Mesenchymal stem cell (in vitro differentiated cells and primary cell): ENCODE measurements around the gene DDX31. TPM values are rescaled to one million over a fixed set of nuclear protein-coding genes. Genes with fewer than 3 reads are reported as not detected.
"Not testable (repeated sequence)": the region's sequence is repeated elsewhere in the genome, so short reads cannot be mapped to it uniquely, and the experiment has no call there.

Experiments
- DNase-seq: peaks from one replicate; pipeline ENCODE4 v3.0.0-alpha.2; 2013
- H2AFZ ChIP-seq: one replicate; pipeline ENCODE4 v1.6.1; 2013; ENCODE audit warnings: low read depth, mild to moderate bottlenecking, control low read depth, inconsistent platforms, low read length, moderate library complexity
- H2AK5ac ChIP-seq: 2 replicates; pipeline ENCODE4 v1.6.1; 2013; ENCODE audit warnings: low read length, moderate library complexity, mild to moderate bottlenecking, inconsistent platforms; ENCODE audit not compliant: severe bottlenecking
- H2BK120ac ChIP-seq: one replicate; pipeline ENCODE4 v1.6.1; 2013; ENCODE audit warnings: low read depth, mild to moderate bottlenecking, inconsistent platforms, low read length, moderate library complexity
- H2BK12ac ChIP-seq, 2 experiments: one replicate each; pipeline ENCODE4 v1.6.1; 2013; ENCODE audit warnings: inconsistent platforms in 2 of 2, low read length in 2 of 2, mild to moderate bottlenecking in 2 of 2, moderate library complexity in 2 of 2, control low read depth in 1 of 2
- H2BK15ac ChIP-seq: one replicate; pipeline ENCODE4 v1.6.1; 2013; ENCODE audit warnings: mild to moderate bottlenecking, low read depth, inconsistent platforms; ENCODE audit not compliant: poor library complexity, severe bottlenecking
- H2BK5ac ChIP-seq: 2 replicates; pipeline ENCODE4 v1.6.1; 2013; ENCODE audit warnings: low read depth, mild to moderate bottlenecking, low read length, control low read depth, inconsistent platforms; ENCODE audit not compliant: poor library complexity, severe bottlenecking
- H3K14ac ChIP-seq, 2 experiments: one replicate each; pipeline ENCODE4 v1.6.1; 2013; ENCODE audit warnings: inconsistent platforms in 2 of 2, low read length in 2 of 2, control low read depth in 1 of 2, mild to moderate bottlenecking in 1 of 2, moderate library complexity in 1 of 2
- H3K18ac ChIP-seq, 2 experiments: one replicate each; pipeline ENCODE4 v1.6.1; 2013; ENCODE audit warnings: inconsistent platforms in 2 of 2, low read length in 2 of 2, control low read depth in 1 of 2, low read depth in 1 of 2, mild to moderate bottlenecking in 1 of 2
- H3K23ac ChIP-seq, 2 experiments: one replicate each; pipeline ENCODE4 v1.6.1; 2013; ENCODE audit warnings: inconsistent platforms in 2 of 2, low read length in 2 of 2, mild to moderate bottlenecking in 2 of 2, moderate library complexity in 2 of 2, control low read depth in 1 of 2
- H3K27ac ChIP-seq: 2 replicates; pipeline ENCODE4 v1.5.1; 2013; ENCODE audit warnings: mild to moderate bottlenecking, moderate library complexity, low read length, control low read depth, inconsistent platforms; ENCODE audit not compliant: poor library complexity, severe bottlenecking
- H3K27me3 ChIP-seq, 2 experiments: 2 replicates each; pipeline versions ENCODE4 v1.6.1 to v1.7.0; 2013; ENCODE audit warnings: low read length in 2 of 2, mild to moderate bottlenecking in 2 of 2, moderate library complexity in 2 of 2, control low read depth in 1 of 2, inconsistent platforms in 1 of 2; ENCODE audit not compliant: control insufficient read depth in 1 of 2, insufficient read depth in 1 of 2
- H3K36me3 ChIP-seq, 2 experiments: 2 replicates each; pipeline versions ENCODE4 v1.6.1 to v1.7.0; 2013; ENCODE audit warnings: low read length in 2 of 2, control low read depth in 1 of 2, inconsistent platforms in 1 of 2, low read depth in 1 of 2, mild to moderate bottlenecking in 1 of 2; ENCODE audit not compliant: insufficient read depth in 2 of 2, control insufficient read depth in 1 of 2
- H3K4ac ChIP-seq, 2 experiments: one replicate each; pipeline ENCODE4 v1.6.1; 2013; ENCODE audit warnings: inconsistent platforms in 2 of 2, low read length in 2 of 2, mild to moderate bottlenecking in 2 of 2, moderate library complexity in 2 of 2, control low read depth in 1 of 2, low read depth in 1 of 2
- H3K4me1 ChIP-seq: 2 replicates; pipeline ENCODE4 v1.6.1; 2013; ENCODE audit warnings: low read depth, low read length, control low read depth; ENCODE audit not compliant: control insufficient read depth, insufficient read depth
- H3K4me2 ChIP-seq: 2 replicates; pipeline ENCODE4 v1.6.1; 2013; ENCODE audit warnings: low read length, mild to moderate bottlenecking, inconsistent platforms; ENCODE audit not compliant: poor library complexity, severe bottlenecking
- H3K4me3 ChIP-seq, 2 experiments: 2 replicates each; pipeline versions ENCODE4 v1.5.1 to v1.7.0; 2013; ENCODE audit warnings: low read length in 2 of 2, mild to moderate bottlenecking in 2 of 2, control low read depth in 1 of 2, low read depth in 1 of 2; ENCODE audit not compliant: insufficient read depth in 1 of 2
- H3K79me1 ChIP-seq: replicated peaks from 2 replicates; pipeline ENCODE4 v1.6.1; 2013; ENCODE audit warnings: mild to moderate bottlenecking, control low read depth, low read length, inconsistent platforms; ENCODE audit not compliant: poor library complexity, severe bottlenecking
- H3K9ac ChIP-seq: 2 replicates; pipeline ENCODE4 v1.7.0; 2013; ENCODE audit warnings: mild to moderate bottlenecking, low read length, moderate library complexity
- H3K9me3 ChIP-seq: 2 replicates; pipeline ENCODE4 v1.7.0; 2013; ENCODE audit warnings: mild to moderate bottlenecking, low read length; ENCODE audit not compliant: control insufficient read depth
- H4K8ac ChIP-seq: one replicate; pipeline ENCODE4 v1.6.1; 2013; ENCODE audit warnings: inconsistent platforms, mild to moderate bottlenecking, low read length, moderate library complexity
- H4K91ac ChIP-seq: one replicate; pipeline ENCODE4 v1.6.1; 2013; ENCODE audit warnings: mild to moderate bottlenecking, low read length, inconsistent platforms
- WGBS: methylation state at CpG from one replicate; pipeline ENCODE4 v1.1.7; 2013; ENCODE audit warnings: mixed read lengths; 5-methylcytosine and 5-hydroxymethylcytosine counted together
- polyA plus RNA-seq, 2 experiments: library from polyadenylated mRNA; stranded (reverse); fragments of 200-250 nt; gene quantifications; one replicate each; pipeline ENCODE4 v1.2.3, GENCODE V29; 2013

DDX31 gene
- polyA plus RNA-seq (2013, experiment 1 of 2) = 8.4 TPM
- 8.3 TPM for polyA plus RNA-seq (2013, experiment 2 of 2)

DNA sequence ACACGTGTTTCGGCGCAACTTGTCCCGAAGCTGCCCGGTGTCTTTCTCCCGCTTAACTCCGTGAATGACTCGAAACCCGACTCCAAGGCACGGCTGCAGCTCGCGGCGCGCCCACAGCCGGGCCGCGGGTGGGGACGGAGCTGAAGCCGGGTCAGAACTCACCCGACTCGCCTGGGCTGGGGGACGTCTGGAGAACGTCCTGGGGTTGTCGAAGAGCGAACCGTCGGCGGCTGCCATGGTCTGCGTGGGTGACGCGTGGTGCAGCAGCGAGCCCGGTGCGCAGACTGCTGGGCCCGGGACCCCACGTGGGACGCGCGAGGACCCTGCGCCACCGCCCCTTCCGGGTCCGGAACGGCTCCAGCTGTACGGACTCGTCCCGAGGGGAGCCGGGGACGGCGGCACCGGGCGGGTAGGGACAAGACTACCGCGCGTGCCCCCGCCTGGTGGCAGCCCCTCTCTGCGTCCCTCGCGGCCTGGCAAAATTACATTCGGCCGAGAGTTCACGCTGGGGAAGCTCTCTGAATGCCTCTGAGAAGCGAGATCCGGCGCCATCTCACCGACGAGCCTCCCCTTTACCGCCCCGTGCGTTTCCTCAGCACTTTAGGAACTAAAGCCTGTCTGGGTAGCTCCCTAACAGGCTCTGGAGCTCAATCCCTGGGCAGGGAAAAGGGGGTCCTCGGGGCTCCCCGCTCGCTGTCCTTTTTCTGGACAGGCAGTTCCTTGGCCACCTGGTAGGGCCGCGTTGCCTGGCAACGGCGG lies at the start of gene DDX31:
DDX31 (minus strand) TSS at position 286 of the 759 bp plus-strand sequence; CDS start at position 237, 49 bp downstream.
- H2AFZ ChIP-seq = peak within 1 kb of the TSS; percentile 99

DNA sequence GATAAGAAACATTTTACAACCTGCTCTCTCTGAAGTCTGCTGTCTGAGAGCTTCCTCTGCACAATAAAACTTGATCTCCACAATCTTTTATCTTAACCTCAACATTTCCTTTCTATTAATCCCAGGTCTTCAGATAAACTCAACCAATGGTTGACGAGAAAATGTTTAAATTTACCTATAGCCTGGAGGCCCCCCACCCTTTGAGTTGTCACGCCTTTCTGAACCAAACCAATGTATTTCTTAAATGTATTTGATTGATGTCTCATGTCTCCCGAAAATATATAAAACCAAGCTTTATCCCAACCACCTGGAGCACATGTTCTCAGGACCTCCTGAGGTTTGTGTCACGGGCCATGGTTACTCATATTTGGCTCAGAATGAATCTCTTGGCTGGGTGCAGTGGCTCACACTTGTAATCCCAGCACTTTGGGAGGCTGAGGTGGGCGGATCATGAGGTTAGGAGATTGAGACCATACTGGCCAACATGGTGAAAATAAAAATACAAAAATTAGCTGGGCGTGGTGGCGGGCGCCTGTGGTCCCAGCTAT lies 48.7 kb upstream of the DDX31 start:
- H4K91ac ChIP-seq, H3K23ac ChIP-seq, H3K4me1 ChIP-seq, H2AFZ ChIP-seq, H3K9ac ChIP-seq, H2AK5ac ChIP-seq, H3K18ac ChIP-seq, H3K36me3 ChIP-seq, H2BK120ac ChIP-seq, H3K27ac ChIP-seq, H2BK15ac ChIP-seq, H2BK5ac ChIP-seq, H3K4me3 ChIP-seq, H4K8ac ChIP-seq, H3K9me3 ChIP-seq, DNase-seq, H3K14ac ChIP-seq, H3K4ac ChIP-seq, H2BK12ac ChIP-seq, H3K79me1 ChIP-seq, H3K4me2 ChIP-seq: not testable (repeated sequence)
- peaks cover 18 to 54% of the 10 kb centered on the region in 2 experiments for H3K27me3 ChIP-seq
- 81% methylated on average over 6 of the region's 8 CpGs for WGBS

More for the DNA sequence above, at the start of gene DDX31:
- Histone ChIP-seq H3K18ac (peak within 1 kb of the TSS; percentile 93 to 99), H2BK5ac (peak within 1 kb of the TSS; percentile 99), H3K79me1 (peaks cover 1% of the 10 kb centered on the region), H3K23ac (peak within 1 kb of the TSS in 1 of 2 experiments; percentile 92), H3K9me3 (no peaks in the 10 kb centered on the region), H2AK5ac (no peak within 1 kb of the TSS), H2BK15ac (peak within 1 kb of the TSS; percentile 93), H3K4ac (peak within 1 kb of the TSS; percentile 88 to 99), H4K8ac (peak within 1 kb of the TSS; percentile 94), H2BK120ac (peak within 1 kb of the TSS; percentile 69), H3K4me3 (peak within 1 kb of the TSS; percentile 90 to 99), H3K27ac (peak within 1 kb of the TSS; percentile 100), H3K4me1 (peaks cover 6% of the 10 kb centered on the region), H2BK12ac (peak within 1 kb of the TSS; percentile 6 to 63), H3K9ac (peak within 1 kb of the TSS; percentile 99), H4K91ac (peak within 1 kb of the TSS; percentile 95), H3K27me3 (no peaks in the 10 kb centered on the region), H3K14ac (peak within 1 kb of the TSS; percentile 83 to 99), H3K4me2 (peak within 1 kb of the TSS; percentile 78), H3K36me3 (peaks cover 0 to 6% of the 10 kb centered on the region in 2 experiments)
- WGBS = under 1% methylated on average over 73 of the region's 77 CpGs
- DNase-seq = peak; percentile 90

DNA sequence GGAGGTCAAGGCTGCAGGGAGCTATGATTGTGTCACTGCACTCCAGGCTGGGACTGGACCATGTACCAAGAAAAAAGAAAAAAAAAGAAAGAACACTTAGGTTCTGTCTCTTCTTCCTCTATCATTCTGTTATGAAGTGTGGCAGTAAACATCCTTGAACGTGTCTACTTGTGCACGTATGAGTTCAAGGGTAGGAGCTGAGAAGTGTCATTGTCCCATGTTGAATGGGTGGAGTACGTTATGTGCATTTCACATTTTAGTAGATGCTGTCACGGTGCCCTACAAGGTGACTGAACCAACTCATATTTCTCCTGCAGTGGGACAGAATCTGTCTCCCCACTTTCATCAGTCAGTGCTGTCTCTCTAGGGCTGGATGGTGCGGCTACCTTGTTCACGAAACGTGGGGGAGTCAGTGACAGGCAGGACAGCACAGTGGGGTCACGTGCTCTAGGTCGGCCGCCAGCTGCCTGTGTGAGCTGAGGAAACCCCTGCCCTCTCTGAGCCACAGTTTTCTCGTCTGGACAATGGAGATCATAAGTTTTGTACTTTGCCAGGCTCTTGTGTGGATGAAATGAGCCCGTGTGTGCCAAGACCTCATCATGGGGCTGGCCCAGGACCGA lies 47.7 kb upstream of the DDX31 start:
- H3K4ac ChIP-seq = no peak overlapping the region
- H2BK5ac ChIP-seq = no peak overlapping the region
- no peak overlapping the region for H4K91ac ChIP-seq
- H3K79me1 ChIP-seq = no peaks in the 10 kb centered on the region
- no peaks in the 10 kb centered on the region for H3K9me3 ChIP-seq
- no peak overlapping the region for H2AK5ac ChIP-seq
- H2BK120ac ChIP-seq = no peak overlapping the region
- H3K18ac ChIP-seq = no peak overlapping the region
- H3K36me3 ChIP-seq = no peaks in the 10 kb centered on the region
- no peak overlapping the region for H2AFZ ChIP-seq
- H2BK12ac ChIP-seq = no peak overlapping the region
- no peak overlapping the region for H2BK15ac ChIP-seq
- no peak overlapping the region for H4K8ac ChIP-seq
- 78% methylated on average over 13 of the region's 13 CpGs for WGBS
- no peaks in the 10 kb centered on the region for H3K4me1 ChIP-seq
- H3K4me2 ChIP-seq = no peak overlapping the region
- DNase-seq = no peak
- no peak overlapping the region for H3K4me3 ChIP-seq
- H3K14ac ChIP-seq = no peak overlapping the region
- H3K27ac ChIP-seq = no peak overlapping the region
- no peak overlapping the region for H3K23ac ChIP-seq
- H3K9ac ChIP-seq = no peak overlapping the region
- peaks cover 13 to 45% of the 10 kb centered on the region in 2 experiments for H3K27me3 ChIP-seq

DNA sequence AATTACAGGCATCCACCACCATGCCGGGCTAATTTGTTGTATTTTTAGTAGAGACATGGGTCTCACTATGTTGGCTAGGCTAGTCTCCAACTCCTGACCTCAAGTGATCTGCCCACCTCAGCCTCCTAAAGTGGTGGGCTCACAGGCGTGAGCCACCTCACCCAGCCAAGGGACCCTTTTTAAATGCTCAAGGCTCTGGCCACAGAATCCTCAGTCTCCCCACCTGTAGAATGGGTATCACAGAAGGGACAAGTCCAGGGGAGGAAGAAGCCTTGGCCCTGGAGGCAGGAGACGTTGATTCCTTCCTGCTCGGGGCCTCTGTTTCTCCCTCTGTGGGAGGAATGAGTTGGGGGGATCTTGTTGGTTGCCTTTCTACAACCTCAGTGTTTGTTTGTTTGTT lies 46.2 kb upstream of the DDX31 start:
- Histone ChIP-seq H3K9ac (no peak overlapping the region), H3K4me3 (no peak overlapping the region), H3K9me3 (no peaks in the 10 kb centered on the region), H2AK5ac (no peak overlapping the region), H3K14ac (peak overlapping the region in 1 of 2 experiments; percentile 41), H3K36me3 (no peaks in the 10 kb centered on the region), H3K27me3 (peaks cover 7 to 40% of the 10 kb centered on the region in 2 experiments), H3K23ac (no peak overlapping the region), H4K8ac (no peak overlapping the region), H2BK12ac (no peak overlapping the region), H3K4ac (no peak overlapping the region), H3K4me2 (no peak overlapping the region), H3K27ac (no peak overlapping the region), H3K18ac (no peak overlapping the region), H2AFZ (no peak overlapping the region), H2BK5ac (no peak overlapping the region), H3K4me1 (no peaks in the 10 kb centered on the region), H3K79me1 (no peaks in the 10 kb centered on the region), H2BK15ac (no peak overlapping the region), H4K91ac (no peak overlapping the region), H2BK120ac (no peak overlapping the region)
- no peak for DNase-seq
- 83% methylated on average over 2 of the region's 4 CpGs for WGBS
